BE2C (cell line): ENCODE measurements around the gene CLCN7.

Source experiments
- DNase-seq: peaks from one replicate; pipeline ENCODE4 v3.0.0-alpha.2; 2020
- H3K27me3 ChIP-seq: fragments of 250-450 bp; sonication (Bioruptor Pico); 2 replicates; pipeline ENCODE4 v1.5.1; 2020; ENCODE audit warnings: mild to moderate bottlenecking
- H3K36me3 ChIP-seq: fragments of 250-450 bp; sonication (Bioruptor Pico); 2 replicates; pipeline ENCODE4 v1.5.1; 2020; ENCODE audit warnings: mild to moderate bottlenecking
- H3K4me1 ChIP-seq: fragments of 250-450 bp; sonication (Bioruptor Pico); 2 replicates; pipeline ENCODE4 v1.5.1; 2020
- H3K4me3 ChIP-seq: 2 replicates; pipeline ENCODE4 v1.5.1; 2011; ENCODE audit warnings: low read depth, low read length
- H3K9me3 ChIP-seq: fragments of 250-450 bp; sonication (Bioruptor Pico); 2 replicates; pipeline ENCODE4 v1.5.1; 2020
- CTCF ChIP-seq: IDR thresholded peaks from 2 replicates; pipeline ENCODE4 v1.5.1; 2012; ENCODE audit warnings: mild to moderate bottlenecking, low read depth, low read length

CLCN7 gene

DNA sequence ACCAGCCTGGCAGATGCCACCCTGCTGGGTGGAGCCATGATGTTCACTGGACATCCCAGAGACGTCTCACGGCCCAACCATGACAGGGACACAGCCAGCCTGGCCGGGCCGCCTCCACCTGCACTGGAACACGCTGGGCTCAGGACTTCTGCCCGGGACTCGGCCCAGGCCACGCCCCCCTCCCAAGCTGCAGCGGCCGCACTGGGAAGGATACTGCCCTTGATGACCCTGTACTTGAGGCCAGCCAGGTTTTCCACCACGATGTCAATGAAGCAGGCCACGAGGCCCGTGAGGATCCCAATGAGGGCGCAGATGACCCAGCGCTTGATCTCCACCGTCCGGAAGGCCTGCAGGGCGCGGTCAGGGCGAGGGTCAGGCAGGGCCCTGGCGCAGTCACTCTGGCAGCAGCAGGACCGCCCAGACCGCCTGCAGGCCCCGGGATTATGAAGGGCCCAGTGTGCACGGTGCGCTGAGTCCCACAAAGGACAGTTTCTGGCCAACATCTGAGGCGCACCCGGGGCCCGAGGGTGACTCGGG is 14.2 kb downstream of the CLCN7 start:
- no peaks in the 10 kb centered on the region for H3K27me3 ChIP-seq
- no peak for DNase-seq
- TF ChIP-seq CTCF = no peak

DNA sequence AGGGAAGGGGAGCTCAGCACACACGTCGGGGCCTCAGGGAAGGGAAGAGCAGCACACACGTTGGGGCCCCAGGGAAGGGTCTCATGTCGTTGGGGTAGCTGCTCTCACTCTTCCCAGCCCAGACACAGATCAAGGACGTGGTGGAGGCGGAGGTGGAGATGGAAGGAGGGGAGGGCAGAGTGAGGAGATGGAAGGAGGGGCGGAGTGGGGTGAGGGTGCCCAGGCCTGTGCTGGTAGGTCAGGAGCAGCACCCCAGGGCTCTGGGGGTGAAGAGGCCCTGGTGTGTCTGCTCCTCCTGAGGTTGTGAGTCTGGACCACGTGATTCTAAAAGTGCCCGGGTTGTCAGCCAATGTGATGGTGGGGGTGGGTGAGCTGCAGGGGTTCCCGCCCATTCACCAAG is 14.9 kb downstream of the CLCN7 start:
- peaks cover 19% of the 10 kb centered on the region for H3K36me3 ChIP-seq
- H3K4me3 ChIP-seq = no peak overlapping the region
- no peaks in the 10 kb centered on the region for H3K9me3 ChIP-seq
- no peaks in the 10 kb centered on the region for H3K27me3 ChIP-seq
- no peaks in the 10 kb centered on the region for H3K4me1 ChIP-seq
- no peak for TF ChIP-seq CTCF
- no peak for DNase-seq

More for the DNA sequence above, 14.2 kb downstream of the CLCN7 start:
- no peaks in the 10 kb centered on the region for H3K9me3 ChIP-seq
- H3K36me3 ChIP-seq = peaks cover 19% of the 10 kb centered on the region
- no peaks in the 10 kb centered on the region for H3K4me1 ChIP-seq
- H3K4me3 ChIP-seq = no peak overlapping the region

- Histone ChIP-seq H3K4me3 (no peak overlapping the region), H3K27me3 (no peaks in the 10 kb centered on the region), H3K36me3 (peaks cover 19% of the 10 kb centered on the region), H3K9me3 (no peaks in the 10 kb centered on the region), H3K4me1 (no peaks in the 10 kb centered on the region)
- DNase-seq = no peak
- no peak for TF ChIP-seq CTCF
Measured at GRCh38 chr16:1458977-1459341, 15.9 kb downstream of the CLCN7 start.

DNA sequence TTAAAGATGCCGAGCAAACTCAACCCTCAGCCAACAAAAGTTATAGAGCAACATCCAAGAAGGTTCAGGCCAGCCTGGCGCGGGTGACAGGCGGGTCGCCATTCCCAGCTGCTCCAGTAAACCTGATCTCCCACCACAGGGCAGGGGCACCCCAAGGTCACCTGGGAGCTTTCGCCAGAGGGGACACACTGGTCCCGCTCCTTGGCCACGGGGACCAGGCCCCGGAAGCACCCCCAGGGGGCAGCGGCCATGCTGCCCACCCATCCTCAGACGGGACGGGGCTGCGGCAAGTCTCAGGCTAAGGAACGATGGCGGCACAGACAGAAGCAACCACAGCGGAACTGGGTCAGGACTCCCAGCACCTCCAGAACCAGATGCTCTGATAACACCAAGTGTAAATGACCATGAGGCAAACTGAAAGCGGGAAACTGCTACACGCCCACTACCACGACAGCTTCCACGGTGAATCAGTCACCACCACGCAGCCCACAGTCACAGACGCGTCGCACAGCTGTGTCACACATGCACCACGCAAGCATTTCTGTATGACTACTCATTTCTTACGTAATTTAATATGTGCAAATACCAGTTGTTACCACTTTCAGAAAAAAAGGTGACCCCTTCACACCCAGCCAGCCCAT is 16.4 kb downstream of the CLCN7 start:
- no peak for DNase-seq
- no peaks in the 10 kb centered on the region for H3K4me1 ChIP-seq
- H3K36me3 ChIP-seq = peaks cover 22% of the 10 kb centered on the region

DNA sequence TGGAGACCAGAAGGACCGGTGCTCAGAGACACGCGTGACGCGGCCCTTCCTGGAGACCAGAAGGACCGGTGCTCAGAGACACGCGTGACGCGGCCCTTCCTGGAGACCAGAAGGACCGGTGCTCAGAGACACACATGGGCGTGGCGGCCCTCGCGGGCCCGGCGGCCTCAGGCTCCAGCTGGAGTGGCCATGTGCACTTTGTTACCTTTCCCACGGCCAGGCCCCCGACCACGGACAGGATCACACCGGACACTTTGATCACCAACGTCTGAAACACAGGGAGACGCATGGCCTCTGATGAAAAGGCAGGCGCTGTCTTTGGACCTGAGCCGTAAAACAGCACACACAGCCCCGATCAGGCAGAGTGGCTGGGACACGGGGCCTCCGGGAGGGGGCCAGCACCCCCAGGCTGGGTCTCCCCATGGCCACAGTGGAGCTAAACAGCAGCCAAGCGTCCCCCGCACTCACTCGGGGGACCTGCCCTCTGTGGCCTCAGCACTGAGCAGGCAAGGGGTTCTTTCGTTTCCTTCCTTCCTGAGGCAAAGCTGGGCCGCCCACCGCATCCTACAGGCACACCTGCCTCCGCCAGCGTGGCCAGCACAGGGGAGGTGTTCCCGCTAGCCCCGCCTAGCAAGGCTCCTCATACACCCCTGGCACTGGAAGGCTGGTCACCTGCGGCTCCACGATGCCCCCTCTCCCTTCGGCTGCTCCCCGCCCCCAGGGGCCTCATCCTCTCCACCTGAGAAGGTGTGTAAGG is 17.2 kb downstream of the CLCN7 start:
- Histone ChIP-seq H3K36me3 (peaks cover 28% of the 10 kb centered on the region), H3K4me1 (no peaks in the 10 kb centered on the region), H3K9me3 (no peaks in the 10 kb centered on the region), H3K4me3 (no peak overlapping the region), H3K27me3 (no peaks in the 10 kb centered on the region)
- no peak for DNase-seq
- no peak for TF ChIP-seq CTCF

More for the DNA sequence above, 16.4 kb downstream of the CLCN7 start:
- Histone ChIP-seq H3K9me3 (no peaks in the 10 kb centered on the region), H3K27me3 (no peaks in the 10 kb centered on the region), H3K4me3 (no peak overlapping the region)
- TF ChIP-seq CTCF = no peak

GRCh38 chr16:1456951-1457350 is 17.9 kb downstream of the CLCN7 start:
- DNase-seq = no peak
- Histone ChIP-seq H3K9me3 (no peaks in the 10 kb centered on the region), H3K27me3 (no peaks in the 10 kb centered on the region), H3K4me3 (no peak overlapping the region), H3K36me3 (peaks cover 36% of the 10 kb centered on the region), H3K4me1 (no peaks in the 10 kb centered on the region)
- no peak for TF ChIP-seq CTCF
